SW 1271 (cell line): ENCODE results near the gene KCNIP4.
"Not testable (repeated sequence)": the region's sequence is repeated elsewhere in the genome, so short reads cannot be mapped to it uniquely, and the experiment has no call there.

ENCODE experiments used
- DNase-seq, 2 experiments: peaks; one replicate each; lab custom pipeline; 2025; lab: John Stamatoyannopoulos, UW

KCNIP4 gene

GRCh38 chr4:20754036-20754435, 1194.5 kb downstream of the KCNIP4 start:
- DNase-seq: no peak

GRCh38 chr4:20752641-20753040, 1195.9 kb downstream of the KCNIP4 start:
- no peak for DNase-seq

- not testable (repeated sequence) for DNase-seq
Measured at GRCh38 chr4:20746000-20746399, 1202.6 kb downstream of the KCNIP4 start.

- DNase-seq: no peak
Measured at GRCh38 chr4:20735931-20736330, 1212.6 kb downstream of the KCNIP4 start.

GRCh38 chr4:20724915-20725314, 1223.7 kb downstream of the KCNIP4 start:
- DNase-seq: no peak

GRCh38 chr4:20723463-20723862, 1225.1 kb downstream of the KCNIP4 start:
- DNase-seq: no peak

- no peak for DNase-seq
Measured at GRCh38 chr4:20723019-20723418, 1225.6 kb downstream of the KCNIP4 start.

GRCh38 chr4:20711335-20711734, 1237.2 kb downstream of the KCNIP4 start:
- no peak for DNase-seq

GRCh38 chr4:20700007-20700761, 1248.4 kb downstream of the KCNIP4 start, which contains the start of gene PACRGL:
Gene PACRGL, plus strand, starts transcription at chr4:20700458. Its CDS starts 4,024 bp downstream, at chr4:20704482.
- peak; percentile 90 to 95 for DNase-seq

- DNase-seq: no peak
Measured at GRCh38 chr4:20698820-20699219, 1249.8 kb downstream of the KCNIP4 start.

- DNase-seq: no peak
Measured at GRCh38 chr4:20698382-20698781, 1250.2 kb downstream of the KCNIP4 start.

GRCh38 chr4:20696815-20697214, 1251.8 kb downstream of the KCNIP4 start:
- no peak for DNase-seq

- no peak for DNase-seq
Measured at GRCh38 chr4:20687864-20688263, 1260.7 kb downstream of the KCNIP4 start.

- peak in 1 of 2 experiments; percentile 26 for DNase-seq
Measured at GRCh38 chr4:20684852-20685763, 1263.5 kb downstream of the KCNIP4 start.

- DNase-seq: no peak
Measured at GRCh38 chr4:20683766-20684165, 1264.8 kb downstream of the KCNIP4 start.

GRCh38 chr4:20682853-20683252, 1265.7 kb downstream of the KCNIP4 start:
- DNase-seq: no peak

GRCh38 chr4:20681271-20681670, 1267.3 kb downstream of the KCNIP4 start:
- DNase-seq: no peak

GRCh38 chr4:20680736-20681135, 1267.8 kb downstream of the KCNIP4 start:
- no peak for DNase-seq

GRCh38 chr4:20679951-20680350, 1268.6 kb downstream of the KCNIP4 start:
- DNase-seq: no peak
